Spleen (tissue), 7 donors: ENCODE measurements around the gene WDR91.
A peak's percentile ranks its signal among the peaks of the same experiment; 100 is the strongest.

Experiments used
- POLR2AphosphoS5 ChIP-seq, 3 donors: sonication (generic); formaldehyde crosslinking; IDR thresholded peaks; one replicate each; pipeline ENCODE4 v1.5.1; 2017; ENCODE audit warnings: antibody characterized with exemption in 3 of 3
- TF ChIP-seq, protein P1 (sequence below), 11 experiments: fragments of 200-600 bp in 7 of 11; fragments of 450-650 bp in 4 of 11; sonication (generic) in 4 of 11; IDR thresholded peaks in 8 of 11; conservative IDR thresholded peaks in 3 of 11; 1 replicate in 7 of 11; 2 replicates in 4 of 11; pipeline versions ENCODE4 v1.4.0 to v1.8.0; 2016 to 2021; ENCODE audit warnings: antibody characterized with exemption in 11 of 11, inconsistent platforms in 4 of 11, mild to moderate bottlenecking in 1 of 11
- donor health status: DM: no; HTN: no; CAD: no; lungs with moderate emphysema.
- donor health status: DM: no; HTN: no; CAD: no.
- donor health status: DM: no; HTN: no; CAD: no.

GRCh38 chr7:135188298-135188984 is 22.9 kb downstream of the WDR91 start:
- TF ChIP-seq POLR2AphosphoS5 (IDR thresholded peaks at IDR 0.05): peak in 1 of 3 donors; percentile 9
- TF ChIP-seq, protein P1, sequence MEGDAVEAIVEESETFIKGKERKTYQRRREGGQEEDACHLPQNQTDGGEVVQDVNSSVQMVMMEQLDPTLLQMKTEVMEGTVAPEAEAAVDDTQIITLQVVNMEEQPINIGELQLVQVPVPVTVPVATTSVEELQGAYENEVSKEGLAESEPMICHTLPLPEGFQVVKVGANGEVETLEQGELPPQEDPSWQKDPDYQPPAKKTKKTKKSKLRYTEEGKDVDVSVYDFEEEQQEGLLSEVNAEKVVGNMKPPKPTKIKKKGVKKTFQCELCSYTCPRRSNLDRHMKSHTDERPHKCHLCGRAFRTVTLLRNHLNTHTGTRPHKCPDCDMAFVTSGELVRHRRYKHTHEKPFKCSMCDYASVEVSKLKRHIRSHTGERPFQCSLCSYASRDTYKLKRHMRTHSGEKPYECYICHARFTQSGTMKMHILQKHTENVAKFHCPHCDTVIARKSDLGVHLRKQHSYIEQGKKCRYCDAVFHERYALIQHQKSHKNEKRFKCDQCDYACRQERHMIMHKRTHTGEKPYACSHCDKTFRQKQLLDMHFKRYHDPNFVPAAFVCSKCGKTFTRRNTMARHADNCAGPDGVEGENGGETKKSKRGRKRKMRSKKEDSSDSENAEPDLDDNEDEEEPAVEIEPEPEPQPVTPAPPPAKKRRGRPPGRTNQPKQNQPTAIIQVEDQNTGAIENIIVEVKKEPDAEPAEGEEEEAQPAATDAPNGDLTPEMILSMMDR (IDR thresholded peaks at IDR 0.05 in 8 of 11, conservative IDR thresholded peaks at IDR 0.05 in 3 of 11): no peak
